DMS153 treated with DMSO at 0.1 percent for 48 hours (cell line): Measurements from ENCODE around the gene SV2C.
"Not testable (repeated sequence)": the region's sequence is repeated elsewhere in the genome, so short reads cannot be mapped to it uniquely, and the experiment has no call there.

Experiments
- DNase-seq: peaks from one replicate; lab custom pipeline; 2025; ENCODE audit not compliant: unreplicated experiment; lab: John Stamatoyannopoulos, UW

SV2C gene, protein sequence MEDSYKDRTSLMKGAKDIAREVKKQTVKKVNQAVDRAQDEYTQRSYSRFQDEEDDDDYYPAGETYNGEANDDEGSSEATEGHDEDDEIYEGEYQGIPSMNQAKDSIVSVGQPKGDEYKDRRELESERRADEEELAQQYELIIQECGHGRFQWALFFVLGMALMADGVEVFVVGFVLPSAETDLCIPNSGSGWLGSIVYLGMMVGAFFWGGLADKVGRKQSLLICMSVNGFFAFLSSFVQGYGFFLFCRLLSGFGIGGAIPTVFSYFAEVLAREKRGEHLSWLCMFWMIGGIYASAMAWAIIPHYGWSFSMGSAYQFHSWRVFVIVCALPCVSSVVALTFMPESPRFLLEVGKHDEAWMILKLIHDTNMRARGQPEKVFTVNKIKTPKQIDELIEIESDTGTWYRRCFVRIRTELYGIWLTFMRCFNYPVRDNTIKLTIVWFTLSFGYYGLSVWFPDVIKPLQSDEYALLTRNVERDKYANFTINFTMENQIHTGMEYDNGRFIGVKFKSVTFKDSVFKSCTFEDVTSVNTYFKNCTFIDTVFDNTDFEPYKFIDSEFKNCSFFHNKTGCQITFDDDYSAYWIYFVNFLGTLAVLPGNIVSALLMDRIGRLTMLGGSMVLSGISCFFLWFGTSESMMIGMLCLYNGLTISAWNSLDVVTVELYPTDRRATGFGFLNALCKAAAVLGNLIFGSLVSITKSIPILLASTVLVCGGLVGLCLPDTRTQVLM

DNA sequence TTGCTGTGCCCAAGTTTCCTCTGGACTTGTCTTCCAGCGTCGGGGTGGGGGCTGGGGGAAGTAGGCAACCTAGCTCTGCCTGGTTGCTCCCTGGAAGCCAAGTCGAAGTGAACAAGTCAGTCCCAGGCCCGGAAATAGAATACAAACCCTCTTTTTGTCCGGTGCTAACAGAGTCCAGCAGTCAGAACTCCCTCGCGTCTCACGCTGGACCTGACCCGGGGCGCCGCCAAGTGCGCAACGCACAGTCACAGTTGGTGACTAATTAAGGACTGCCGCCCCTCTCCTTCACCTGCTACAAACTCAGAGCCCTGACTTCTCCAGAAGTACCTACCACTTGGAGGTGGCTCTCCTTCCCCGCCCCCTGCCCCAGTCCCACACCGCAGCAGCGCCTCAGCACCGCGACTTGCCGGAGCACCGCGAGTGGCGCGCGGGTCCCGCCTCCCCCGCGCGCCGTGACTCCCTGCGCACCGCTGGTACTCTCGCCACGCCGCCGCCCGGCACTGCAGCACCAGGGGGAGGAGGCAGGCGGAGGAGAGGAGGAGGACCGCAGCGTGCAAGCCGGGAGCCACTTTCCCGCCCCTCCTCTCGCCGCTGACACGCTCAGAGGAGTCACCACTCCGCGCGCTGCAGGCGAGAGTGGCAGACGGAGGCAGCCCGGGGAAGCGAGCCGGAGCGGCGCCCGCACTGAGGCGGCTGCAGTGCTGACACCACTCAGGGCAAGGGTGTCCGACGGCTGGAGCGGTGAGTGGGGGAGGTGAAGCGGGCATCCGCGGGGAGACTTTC is at the start of gene SV2C:
TSS of gene SV2C (plus strand) at position 612 of the 783 bp plus-strand sequence. CDS start 48,368 bp downstream, outside the sequence.
- peak; percentile 3 for DNase-seq

DNA sequence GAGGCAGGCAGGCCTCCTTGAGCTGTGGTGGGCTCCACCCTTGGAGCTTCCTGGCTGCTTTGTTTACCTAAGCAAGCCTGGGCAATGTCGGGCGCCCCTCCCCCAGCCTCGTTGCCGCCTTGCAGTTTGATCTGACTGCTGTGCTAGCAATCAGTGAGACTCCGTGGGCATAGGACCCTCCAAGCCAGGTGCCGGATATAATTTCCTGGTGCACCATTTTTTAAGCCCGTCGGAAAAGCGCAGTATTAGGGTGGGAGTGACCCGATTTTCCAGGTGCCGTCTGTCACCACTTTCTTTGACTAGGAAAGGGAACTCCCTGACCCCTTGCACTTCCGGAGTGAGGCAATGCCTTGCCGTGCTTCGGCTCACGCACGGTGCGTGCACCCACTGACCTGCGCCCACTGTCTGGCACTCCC is 45.4 kb upstream of the SV2C start:
- not testable (repeated sequence) for DNase-seq

DNA sequence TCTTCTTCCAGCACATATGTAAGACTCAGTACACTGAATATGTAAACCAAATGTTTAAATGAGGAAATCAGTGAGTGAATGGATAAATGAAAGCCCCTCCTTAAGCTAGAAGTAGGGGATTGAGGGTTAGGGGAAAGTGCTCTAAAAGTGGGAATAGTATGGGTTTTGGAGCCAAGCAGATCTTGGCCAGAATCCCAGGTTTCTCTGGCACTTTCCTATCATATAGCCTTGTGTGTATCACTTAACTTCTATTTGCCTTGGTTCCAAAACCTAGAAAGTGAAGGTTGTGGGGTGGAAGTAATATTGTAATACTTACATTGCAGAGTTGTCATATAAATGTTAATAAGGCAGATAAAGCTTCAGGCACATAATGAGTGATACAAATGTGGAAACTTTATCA is 45.0 kb upstream of the SV2C start:
- no peak for DNase-seq

DNA sequence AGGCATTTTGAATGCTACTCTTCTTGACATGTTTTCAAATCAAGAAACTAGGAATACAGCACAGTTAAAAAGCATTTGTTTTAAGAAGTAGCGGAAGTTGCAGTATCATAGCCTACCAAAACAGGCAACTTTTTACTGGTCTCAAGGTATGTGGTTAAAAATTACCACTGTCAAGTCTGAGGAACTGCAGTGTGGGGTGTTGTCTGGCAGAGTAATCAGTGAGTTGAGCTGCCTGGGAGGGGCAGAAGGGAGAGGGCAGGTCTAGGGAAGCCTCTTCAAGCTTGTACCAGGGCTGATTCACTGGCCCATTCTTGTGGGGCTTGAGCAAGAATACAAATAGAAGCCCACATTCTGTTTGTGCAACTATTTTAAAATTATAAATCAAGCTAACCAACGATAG is 42.4 kb upstream of the SV2C start:
- no peak for DNase-seq

DNA sequence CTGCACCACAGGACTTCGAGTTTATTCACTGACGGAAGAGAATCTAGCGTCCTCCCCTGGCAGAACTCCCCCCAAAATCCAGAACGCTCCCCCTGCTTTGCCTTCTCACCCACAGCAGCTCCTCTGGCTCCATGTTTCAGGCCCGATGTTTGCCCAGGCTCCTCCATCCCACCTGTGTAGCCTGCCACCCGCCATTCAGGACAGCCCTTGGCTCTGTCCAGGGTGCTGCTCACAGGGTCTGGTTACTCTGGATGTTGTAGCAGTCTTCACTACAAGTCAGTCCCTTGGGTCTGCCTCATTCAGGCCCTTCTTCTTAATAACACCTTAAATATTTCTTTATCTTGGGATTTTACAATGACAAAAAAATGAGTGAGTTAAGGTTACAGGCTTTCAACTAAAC is 41.3 kb upstream of the SV2C start:
- DNase-seq: no peak

DNA sequence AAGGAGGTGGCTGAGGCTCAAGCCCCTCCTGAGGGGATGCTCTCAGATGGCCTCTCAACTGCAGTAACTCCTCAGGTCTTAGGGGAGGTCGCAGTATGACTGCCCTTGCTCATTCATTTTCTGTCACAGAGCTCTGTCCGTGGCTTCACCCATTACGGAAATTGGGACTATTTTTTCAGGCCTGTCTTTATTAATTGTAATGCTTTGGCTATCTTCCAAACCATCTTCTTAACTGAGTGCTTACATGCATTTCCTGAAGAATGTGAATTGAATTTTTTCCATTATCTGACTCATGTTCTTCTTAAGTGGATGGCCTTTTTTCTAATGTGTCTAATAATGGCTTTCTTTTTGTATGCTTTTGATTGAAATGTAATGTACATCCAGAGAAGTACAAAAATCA is 36.4 kb upstream of the SV2C start:
- no peak for DNase-seq

DNA sequence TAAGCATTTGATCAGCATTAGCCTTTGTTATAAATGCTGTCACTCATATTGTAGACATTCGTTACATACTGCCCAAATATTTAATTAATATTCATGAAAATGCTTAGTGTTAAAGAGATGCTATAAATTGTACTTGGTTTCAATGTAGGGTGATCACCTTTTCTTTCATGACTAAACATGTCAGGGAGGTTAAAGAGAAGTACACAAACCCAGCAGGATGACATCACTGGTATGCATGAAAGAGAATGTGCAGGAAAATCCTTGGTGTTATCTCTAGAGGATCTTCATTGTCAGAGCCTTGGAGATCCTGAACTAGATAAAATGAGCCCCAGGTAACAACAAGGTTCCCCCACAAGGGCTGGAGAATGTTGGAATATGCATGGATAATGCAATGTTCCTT is 33.0 kb upstream of the SV2C start:
- DNase-seq: no peak

DNA sequence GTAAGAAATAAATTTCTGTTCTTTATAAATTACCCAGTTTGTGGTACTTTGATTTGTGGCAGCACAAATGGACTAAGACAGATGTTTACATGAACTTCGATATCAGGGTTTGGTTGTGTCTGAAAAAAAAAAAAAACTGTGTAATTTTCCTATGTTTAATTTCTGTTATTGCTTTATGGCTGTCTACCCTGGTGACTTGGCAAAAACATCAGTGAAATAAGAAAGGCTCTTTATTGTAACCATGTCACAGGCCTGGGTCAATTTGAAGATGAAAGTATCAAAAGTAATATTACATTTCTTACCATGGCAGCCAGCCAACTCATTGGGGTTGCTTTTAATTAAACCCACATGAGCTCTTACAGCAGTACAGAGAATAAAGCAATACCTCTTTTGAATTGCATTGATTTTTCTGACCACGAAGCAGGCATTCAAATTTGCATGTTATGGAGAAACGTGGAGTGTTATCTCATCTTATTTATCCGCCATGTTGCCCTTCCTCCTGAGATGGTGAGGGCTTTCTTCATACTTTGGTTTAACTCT is 20.6 kb upstream of the SV2C start:
- DNase-seq: no peak

DNA sequence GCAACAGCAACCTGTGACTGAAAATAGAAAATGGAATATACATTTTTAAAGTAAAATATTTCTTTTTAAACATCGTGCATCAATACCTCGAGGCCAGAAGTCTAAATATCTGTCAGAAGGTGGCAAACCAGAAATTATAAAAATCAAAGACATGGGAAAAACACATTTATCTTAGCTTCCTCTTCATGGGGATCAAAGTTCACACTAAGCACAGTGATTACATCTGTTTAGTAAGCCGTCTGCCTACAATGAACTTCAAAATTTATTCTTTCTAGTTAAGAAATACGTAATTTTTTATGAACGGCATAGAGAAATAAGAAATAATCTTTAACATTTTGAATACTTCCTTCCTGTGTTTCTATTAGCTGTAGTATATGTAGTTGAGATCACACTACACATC is 17.9 kb upstream of the SV2C start:
- no peak for DNase-seq

DNA sequence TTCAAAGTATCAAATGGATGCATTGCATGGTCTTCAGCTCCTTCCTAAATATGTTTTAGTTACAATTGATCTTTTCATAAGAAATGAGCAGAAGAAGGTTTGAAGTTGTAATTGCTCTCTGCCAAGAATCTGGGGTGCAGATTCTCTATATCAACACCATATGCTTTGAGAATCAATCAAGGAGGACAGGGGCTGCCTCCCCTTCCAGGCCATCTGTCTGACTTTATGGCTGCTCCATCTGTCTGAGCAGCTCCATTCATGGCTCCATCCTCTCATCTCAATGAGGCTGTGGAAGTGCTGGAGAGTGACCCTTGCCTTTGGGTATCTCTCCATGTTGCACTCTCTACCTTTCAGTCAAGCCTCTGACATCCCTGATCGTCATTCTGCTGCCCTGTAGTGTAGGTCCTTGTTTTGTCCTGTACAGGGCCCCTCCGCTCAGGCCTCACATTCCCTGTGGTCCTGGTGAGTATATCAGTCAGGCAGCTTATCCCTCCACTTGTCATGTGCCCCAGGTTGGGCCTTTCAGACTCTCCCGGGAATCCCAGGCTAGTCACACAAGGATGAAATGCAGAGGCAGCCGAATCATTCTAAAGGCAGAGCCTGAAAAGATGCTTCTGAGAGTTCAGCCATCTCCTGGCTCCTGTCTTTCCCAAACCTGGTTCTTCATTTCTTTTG is 14.0 kb upstream of the SV2C start:
- DNase-seq: no peak

DNA sequence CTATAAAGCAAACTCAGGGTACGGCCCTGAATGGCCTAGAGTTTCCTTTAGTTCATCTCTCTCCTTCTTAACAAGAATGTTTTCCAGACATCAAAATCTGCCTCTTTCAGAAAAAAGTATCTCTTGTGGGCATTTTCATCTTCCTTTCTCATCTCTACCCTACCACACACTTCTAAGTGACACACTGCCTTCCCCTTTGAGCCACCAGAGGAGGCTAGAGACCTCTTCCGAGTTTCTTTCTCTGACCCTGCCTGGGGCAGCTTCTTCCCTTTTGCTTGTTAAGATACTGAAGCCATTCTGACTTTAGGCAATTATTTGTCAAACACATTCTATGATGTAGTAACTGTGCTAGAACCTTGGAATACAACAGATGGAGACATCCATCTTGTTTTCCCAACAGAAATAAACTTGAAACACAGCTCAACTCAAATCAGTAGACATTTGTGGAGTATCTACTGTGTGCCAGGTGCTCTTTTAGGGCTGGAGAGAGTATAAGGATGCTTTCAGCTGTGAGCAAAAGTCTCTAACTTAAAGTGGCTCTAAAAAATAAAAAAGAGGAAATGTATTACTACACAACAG is 8.6 kb upstream of the SV2C start:
- DNase-seq: no peak

DNA sequence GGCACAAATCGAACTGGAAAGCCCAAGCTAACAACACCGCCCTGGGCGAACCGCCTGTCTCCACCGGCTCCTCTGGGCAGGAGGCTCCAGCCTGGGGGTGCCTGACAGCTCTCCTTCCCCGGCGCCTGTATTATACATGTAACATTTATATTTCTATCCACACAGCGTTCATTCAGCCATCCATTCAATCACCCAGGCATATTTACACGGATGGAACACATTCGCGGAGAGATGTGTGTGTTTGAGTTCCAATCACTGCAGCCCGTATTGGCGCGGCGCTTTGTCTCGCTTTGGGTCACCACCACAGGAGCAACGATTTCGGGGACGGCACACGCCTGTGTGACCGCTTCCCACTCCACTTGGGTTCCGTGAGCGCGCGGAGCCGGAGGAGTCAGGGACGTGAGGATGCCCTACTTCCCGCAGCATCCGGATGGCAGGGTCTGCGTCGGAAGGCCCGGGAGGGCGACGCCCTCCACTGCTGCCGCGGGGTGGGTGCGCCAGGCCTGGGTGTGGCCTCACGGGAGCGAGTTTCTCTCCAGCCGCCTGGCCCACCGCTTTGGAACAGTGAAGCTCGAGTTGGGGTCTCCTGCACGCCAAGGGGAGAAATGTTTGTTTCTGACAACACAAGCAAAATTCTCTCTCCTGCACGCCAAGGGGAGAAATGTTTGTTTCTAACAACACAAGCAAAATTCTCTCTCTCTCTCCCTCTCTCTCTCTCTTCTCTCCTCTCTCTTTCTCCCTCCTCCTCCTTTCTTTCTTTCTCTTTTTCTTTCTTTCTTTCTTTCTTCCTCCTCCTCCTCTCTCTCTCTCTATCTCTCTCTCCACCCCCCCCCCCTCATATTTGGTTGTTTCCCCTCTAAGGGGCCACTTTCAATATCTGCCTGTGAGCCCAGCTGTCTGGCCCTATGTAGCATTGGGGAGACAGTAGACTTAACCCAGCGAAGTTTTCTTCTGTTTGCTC is 1.1 kb upstream of the SV2C start:
- DNase-seq: no peak

DNA sequence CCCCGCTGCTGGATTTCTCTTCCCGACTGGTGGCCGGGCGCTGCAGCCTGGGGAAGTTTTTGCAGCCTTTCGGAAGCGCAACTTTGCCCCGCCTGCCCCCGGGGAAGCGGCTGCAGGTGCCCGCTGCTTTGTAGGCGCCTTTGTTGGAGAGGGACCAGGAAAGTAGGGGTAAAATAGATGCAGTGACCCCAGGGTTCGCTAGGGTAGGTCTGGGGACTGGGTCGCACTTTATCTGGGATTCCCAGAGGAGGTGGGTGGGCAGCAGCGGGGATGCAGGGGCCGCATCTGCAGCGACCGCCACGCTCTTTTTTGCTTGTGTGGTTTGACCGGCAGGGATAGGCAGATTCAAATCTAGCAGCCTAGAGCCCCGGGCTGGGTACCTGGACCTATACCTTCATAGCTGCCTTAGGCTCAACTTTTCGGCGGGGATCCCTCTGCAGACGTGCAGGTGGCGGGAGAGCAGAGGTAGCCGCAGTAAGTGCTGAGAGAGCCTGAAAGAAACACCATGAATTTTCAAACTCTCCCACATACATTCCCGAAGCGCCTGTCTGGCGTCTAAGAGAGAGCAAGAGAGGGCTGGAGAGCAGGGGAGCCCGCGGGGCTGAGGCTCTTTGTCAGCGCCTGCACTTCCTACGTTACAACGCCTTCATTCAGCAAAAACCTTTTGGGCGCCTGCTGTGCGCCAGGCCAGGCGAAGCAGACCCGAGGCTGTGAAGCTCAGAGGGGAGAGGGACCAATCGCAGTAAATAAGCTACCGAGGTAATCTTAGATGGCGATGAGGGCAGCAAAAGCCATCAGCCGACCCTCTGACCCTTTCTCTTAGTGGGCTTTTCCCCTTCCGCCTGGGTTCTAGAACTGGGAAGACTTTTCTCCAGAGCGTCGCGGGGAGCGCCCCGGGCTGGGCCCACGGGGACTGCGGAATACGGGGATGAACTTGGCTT is 642 bp downstream of the SV2C start:
- DNase-seq: peak; percentile 2

DNA sequence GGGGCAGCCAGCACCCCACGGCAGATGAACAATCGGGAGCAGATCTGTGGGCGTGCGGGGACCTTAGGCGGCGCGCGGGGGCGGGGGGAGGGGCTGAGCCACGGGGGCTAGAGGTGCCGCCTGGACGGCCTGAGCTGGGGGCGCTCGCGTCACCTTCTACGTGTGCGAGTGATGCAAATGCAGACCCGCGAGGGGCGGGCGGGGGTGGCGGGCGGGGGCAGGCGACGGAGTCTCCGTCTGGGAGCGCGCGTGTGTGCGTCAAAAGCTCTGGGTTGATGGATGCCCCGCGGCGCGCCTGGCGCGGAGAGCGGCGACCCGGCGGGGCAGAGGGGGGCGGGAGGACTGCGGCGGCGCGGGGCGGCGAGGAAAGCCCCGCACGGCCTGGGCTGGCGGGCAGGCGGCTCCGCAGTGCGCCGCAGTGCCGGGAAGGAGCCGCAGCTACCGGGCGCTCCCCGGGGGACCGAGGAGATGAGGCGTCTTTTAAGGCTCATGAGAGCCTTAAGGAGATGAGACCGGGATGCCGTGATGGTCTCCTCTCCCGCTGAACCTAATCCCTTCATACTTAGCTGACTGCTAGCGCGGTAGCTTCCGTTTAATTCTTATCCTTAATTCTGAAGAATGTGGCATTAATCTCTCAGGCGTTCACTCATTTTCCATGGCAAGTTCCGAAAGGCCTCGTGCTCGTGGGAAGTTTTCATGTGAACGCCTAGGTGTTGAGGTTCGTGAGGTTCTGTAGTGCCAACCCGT is 1.5 kb downstream of the SV2C start:
- DNase-seq: no peak

DNA sequence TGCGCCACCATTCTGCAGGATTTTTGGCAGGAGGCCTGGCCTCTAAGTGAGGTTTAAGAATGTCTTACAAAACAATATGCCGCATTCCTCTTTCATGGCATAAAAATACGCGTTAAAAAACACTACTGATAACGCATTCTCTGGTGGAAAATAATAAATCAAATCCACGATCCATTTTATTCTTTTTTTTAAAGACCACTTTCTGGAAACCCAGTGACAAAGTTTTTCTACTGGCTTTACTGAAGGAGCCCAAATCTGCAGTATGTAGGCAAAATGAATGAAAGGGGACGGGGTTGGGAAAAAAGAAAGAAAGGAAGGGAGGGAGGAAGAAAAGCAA is 2.0 kb downstream of the SV2C start:
- no peak for DNase-seq

DNA sequence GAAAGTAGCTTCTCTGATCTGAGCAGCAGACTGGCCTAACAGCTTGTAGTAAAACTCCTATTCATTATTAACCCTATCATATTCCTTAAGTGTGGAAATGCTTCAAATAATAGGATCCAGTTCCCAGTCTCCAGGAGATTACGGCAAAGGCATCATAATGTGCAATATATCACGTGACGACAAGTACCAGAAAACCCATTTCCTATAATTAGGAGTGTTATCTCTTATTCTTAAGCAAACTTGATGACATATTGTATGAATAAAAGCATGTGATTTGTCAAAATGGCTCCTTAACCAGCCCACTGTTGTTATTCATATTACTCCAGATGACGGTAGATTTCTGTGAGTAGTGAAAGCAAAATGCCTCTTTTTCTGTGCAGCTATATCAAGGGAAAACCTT is 2.9 kb downstream of the SV2C start:
- no peak for DNase-seq

DNA sequence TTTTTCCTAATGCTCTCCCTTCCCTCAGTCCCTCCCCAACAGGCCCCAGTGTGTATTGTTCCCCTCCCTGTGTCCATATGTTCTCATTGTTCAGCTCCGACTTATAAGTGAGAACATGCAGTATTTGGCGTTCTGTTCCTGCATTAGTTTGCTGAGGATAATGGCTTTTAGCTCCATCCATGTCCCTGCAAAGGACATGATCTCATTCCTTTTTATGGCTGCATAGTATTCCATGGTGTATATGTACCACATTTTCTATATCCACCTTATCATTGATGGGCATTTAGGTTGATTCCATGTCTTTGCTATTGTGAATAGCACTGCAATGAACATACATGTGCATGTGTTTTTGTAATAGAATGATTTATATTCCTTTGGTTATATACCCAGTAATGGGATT is 6.0 kb downstream of the SV2C start:
- DNase-seq: not testable (repeated sequence)

DNA sequence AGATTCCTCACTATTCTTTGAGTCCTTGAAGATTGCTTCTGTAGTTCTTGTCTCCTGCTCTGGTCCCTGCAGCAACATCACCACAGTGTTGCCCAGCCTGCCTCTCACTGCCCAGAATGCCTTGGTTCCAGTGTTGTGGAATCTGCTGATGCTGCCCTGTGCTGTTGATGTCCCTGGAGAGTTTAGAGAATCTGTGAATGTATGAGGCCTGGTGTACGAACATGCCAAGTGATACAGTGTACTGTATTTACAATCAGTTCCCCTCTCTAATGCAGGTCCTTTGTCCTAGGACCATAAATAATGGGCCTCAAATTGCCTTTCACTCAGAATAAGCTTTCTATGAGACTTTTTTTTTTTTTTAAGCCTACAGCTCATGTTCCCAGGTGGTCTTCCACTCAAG is 8.2 kb downstream of the SV2C start:
- DNase-seq: no peak
